Stimulated activated CD8-positive, alpha-beta memory T cell treated with anti-CD3 and anti-CD28 coated beads, Interleukin-2, amount 100 ng/mL, for 1 hour (primary cell): ENCODE measurements around the gene RAPGEF3.
A peak's percentile ranks its signal among the peaks of the same experiment; 100 is the strongest.

Experiments
- DNase-seq, 2 donors: peaks; one replicate each; pipeline ENCODE4 v3.0.0-alpha.2; 2020; ENCODE audit warnings: low read depth in 2 of 2

RAPGEF3 gene

DNA sequence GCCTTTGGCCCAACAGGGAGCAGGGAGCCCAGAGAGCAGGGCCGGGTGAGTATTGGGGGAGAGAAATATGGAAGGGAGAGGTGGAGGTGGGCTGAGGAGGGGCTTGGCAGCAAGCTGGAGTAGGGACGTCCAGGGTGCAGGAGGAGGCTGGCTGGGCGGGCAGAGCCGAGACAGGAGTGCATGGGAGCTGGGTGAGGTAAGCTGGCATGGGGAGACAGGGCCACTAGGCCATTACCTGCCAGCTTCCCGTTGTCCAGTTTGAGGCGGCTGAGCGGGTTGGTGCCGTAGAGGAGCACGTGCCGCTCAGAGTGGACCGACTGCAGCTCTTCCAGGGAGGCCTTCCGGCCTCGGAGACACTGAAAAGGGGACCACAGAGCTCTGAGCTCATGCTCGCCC lies 32.7 kb upstream of the RAPGEF3 start:
- DNase-seq, result no peak

DNA sequence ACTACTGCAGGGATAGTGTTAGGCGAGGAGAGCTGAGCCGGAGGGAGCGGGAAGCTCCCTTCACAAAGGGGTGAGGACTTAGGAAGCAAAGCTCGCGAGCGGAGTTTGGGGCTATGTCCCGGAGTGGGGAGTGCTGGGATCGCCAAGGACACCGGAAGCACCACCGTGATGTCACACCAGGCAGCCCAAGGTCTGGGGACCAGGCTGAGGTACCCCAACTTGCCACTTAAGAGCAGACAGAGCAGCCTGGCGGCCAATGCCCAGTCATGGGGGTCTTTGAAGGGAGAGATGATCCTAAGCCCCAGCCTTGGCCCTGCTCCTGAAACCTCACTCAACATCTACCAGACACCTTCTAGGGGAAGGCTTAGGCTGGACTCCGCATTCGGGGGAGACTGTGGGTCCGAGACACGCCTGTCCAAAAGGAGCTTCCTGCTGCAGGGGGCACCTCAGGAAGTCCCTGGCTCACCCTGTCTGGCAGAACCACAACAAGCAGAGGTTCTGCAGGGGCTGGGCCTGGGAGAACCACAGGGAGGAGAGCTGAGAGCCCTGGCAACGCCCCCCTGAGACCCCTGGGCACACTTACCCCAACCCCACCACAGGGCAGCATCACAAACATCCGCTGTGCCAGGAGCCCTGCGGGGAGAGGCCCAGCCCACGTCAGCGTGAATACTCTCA lies 32.1 kb upstream of the RAPGEF3 start:
- DNase-seq, result no peak

DNA sequence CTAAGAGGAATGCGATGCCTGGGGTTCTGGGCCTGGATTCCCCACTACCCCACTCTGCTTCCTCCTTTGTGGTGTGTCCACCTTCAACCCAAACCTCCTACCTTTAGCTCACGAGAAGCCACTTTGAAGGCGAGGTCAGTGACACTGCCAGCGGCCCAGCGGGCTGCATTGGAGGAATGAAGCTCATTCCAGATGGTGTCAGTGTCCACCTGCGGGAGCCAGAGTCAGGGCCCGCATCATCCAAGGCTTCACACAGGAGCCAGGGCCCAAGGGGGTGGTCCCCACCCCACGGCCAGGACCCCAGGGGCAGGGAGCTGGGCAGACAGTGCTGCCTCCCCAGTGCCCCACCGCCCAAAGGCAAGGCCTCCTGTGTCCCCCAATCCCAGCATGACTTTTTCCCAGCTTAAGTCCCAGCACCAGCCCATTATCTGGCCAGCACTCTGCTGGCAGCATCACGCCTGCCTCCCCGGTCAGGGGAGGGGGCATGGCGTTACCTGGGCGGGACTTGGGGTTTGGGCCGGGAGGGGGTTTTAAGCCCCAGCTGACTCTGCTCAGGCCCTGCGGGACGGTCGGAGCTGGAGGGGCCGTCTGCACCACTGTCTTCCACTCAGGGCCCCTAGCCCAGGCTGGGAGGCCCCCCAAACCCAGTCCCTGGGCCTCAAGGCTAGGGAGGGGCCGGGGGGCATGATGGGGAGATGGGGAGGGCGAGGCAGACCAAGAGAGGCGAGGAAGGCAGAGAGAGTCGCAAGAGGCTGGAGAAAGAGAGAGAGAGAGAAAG lies 31.2 kb upstream of the RAPGEF3 start:
- DNase-seq, result no peak

DNA sequence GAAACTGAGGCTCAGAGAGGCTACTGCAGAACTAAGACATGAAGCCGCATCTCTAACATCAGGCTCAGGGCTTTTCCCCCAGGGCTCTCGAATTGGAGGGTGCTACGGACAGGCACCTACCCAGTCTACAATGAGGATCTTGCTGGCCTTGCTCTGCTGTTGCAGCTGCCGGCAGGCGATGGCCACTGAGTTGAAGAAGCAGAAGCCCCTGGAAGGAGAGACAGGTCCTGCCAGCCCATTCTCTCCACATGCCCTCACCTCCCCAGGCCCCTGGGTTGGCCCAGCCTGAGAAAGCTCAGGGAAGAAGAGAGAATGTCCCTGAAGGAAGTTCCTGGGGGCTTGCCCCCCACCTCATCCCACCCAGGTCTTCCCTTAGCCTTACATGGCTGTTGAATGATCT lies 30.5 kb upstream of the RAPGEF3 start:
- DNase-seq, result no peak

DNA sequence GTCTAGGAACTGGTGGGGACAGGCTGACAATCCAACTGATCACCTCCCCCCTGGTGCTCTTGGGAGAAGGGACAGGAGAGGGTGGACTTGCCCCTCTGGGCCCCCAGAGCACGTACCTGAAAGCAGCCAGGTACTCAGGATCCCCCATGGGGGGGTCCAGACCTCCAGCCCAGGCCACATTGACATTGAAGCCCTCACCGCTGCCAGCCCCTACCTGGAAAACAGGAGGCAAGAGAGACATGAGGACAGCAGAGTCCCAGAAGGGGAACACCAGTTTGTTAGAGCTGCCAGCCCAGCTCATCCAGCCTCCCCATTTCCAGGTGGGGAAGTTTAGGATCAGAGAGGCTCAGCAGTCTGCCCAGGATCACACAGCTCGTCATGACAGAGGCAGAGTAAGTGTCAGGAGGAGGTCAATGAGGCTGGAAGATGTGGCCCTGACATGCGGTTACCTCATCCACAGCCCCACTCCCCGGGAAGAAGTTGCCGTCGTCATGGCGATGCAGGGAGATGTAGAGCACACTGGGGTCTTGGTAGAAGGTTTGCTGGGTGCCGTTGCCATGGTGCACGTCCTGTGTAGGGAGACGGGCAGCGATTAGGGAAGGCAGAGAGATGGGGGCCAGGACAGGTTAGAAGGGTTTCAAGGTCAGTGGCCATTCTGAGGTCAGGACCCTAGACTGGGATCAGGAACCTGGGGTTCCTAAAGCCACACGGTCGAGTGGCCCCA lies 29.1 kb upstream of the RAPGEF3 start:
- DNase-seq, result no peak

DNA sequence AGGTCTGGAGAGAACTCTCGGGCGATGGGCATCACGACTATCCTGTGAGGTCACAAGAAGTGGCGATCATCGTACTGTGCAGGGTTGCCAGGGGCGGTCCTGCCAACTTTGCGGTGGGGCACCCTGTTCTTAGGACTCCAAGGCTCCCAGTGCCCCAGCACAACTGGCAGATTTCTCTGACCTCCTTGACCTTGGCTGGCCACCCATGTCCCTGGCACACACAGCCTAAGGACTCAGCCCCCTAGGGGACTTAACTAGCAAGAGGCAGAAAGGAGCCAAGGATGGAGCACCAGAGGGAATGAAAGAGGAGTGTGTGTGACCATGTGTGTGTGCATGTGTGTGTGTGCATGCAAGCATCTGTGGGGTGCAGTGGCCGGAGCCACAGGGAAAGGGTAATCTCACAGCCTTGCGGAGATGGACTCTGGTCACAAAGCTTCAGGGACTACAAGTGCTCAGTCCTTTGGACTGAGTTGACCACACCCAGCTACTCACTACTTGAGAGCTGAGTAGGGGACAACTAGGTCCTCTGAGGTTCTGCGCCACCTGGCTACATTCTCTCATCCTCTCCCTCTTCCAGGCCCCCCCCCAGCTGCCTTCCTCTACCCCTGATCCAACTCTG lies 28.1 kb upstream of the RAPGEF3 start:
- DNase-seq, result no peak

DNA sequence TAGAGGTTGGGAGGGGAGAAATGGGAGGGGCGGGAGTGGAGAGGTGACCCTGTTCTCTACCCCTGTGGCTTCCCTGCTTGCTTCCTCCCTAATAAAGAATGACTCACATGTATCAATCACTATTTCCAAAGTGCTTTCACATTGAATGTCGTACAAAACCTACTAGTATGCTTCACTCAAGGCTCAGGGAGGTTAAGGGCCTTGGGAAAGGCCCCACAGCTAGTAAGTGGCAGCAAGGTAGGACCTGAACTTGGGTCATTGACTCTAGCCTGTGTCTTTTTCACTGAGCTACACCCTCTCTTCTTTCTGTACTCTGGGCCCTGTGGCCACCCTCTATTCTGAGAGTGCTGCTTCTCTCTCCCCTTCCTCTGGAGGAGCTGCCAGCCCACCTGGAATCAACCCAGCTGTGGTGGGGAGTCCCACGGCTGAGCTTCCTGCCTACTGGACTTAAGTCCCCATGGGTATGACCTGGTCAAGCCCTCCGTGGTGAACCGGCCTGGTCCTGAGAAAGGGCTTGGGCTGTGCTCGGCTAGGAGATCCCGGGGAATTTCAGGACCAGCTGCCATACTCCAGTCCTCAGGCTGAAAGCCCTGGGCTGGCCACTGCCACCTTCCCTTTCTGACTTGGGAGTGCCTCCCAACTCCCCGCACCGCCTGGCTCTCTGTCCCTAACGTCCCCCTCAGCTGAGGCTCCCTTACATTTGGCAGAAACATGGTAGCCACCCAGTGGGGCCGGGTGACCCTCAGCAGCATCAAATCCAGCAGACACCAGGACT lies 27.4 kb upstream of the RAPGEF3 start:
- DNase-seq, result no peak

DNA sequence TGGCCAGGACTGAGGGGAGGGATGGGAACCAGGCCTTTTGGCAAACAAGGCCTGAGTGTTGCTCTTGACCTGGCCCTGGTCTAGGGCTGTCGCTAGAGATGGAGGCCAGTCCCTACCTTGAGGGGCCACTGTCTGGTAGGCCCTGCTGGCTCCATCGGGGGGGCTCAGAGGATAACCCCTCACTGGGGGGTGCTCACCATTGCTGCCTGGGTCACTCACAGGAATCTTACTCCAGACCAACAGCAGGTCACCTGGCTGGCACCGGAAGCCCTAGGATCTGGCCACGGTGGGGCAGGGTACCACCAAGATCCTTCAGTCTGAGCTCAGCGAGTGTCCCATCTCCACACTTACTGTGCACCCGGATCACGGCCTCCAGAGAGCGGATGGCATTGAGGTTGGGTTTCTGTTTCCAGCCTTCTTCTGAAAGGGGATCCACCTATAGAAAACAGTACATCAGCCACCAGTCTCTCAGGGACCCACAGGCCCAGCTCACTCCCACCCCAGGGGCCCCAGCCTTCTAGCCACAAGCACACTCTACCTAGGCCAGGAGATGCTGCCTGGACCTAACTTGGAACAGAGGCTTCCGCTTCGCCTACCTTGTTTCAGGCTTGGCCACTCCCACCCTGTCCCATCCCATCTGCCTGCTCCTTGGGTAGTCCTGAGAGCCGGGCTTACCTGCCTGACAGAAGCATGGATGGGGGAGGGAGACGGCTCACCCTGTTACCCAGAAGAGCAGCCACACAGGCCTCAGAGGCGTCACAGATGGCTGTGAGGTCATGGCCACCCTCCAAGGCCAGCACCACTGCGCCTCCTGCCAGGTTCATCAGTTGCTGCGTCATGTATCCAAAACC lies 26.6 kb upstream of the RAPGEF3 start:
- DNase-seq, result no peak

DNA sequence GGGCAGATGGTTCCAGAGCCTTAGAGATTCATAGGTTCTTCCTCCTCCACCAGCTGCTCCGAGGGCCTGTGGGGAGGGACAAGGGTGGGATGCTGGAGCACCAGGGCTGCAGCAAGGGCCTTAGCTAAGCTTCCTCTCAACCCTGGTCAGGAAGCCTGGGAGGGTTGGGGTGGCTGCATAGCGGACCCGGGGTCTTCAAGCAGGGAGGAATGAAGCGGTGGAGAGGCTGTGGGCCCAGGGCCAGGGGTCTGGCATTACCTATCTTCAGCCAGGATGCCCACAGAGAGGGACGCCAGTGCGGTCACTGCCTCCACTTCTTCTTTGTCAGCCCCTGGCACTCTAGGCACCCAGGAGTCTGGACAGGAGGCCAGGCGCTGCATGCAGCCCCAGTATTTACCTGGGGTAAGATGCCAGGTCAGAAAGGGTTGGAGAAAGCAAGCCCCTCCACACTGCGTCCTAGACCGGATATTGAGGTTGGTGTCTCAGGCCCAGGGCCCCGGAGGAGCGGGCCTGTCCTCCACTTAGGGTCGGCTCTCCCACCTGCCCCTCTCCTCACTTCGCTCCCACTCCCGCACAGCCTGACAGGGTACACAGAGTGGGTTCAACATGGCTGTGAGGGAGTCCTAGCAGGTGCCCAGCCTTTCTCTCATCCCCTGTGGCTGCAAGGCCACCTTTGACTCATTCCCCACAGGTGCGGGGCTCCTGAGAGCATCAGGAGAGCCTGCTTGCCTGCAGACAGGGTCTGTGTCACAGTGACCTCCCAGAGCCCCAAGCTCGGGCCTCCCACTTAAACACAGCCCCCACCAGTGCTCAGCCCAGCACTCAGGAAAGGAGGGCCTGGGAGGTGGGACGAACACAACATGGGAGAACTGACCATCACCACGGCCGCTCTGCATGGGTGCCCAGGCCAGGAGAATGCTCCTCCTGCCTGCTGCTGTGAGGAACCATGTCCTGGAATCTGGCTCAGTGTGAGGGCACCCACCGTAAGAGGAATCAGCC lies 25.4 kb upstream of the RAPGEF3 start:
- no peak for DNase-seq

DNA sequence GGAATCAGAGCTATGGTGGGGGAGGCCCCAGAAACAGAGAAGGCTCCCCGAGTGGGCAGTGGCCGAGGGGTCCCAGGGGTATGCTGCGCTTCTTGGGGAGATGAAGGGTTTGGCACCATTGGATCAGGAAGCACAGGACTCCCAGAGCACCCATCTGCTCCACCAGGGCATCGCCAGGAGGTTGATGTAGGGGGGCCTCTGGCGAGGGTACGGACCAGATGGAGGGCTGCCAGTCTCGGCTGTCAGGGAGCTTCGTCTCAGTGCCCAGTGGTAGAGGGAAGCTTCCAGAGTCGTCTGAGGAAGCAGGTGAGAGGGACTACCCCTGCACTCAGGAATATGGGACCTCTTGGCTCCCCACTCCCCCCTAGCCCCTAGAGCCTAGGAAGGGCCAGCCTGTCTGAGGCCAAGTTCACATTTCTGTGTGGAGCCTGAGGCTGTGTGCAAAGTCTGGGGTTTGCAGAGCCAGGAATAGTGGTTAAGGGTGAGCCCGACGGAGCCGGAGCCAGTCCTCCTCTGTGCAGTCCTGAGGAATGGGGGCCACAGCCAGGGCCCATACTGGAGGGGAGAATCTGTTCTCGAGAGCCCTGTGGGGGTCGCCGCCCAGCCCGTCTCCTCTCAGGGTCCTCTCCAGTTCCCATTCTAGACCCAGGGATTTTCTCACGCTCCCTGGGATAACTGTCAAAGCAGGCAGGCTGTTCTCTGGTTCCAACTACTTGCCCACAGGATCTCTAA lies 24.5 kb upstream of the RAPGEF3 start:
- DNase-seq, result no peak

DNA sequence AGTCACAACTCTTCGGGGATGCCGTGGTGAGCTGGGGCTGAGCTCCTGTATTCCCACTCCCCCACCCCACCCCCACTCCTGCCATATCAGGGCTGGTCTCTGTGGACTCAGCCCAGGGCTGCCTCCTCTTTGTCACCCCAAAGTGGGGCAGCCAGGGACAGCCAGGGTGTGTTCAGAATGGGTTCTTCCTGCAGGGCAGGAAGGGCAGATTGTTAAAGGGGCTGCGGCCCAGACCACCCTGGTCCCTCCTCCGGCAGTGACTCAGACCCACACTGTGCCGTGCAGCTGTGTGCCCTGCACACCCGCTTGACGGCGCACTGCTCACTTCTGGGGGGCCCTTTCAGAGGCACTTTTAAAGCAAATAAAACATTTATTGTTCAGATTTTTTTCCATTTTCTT lies 23.7 kb upstream of the RAPGEF3 start:
- DNase-seq, result no peak

DNA sequence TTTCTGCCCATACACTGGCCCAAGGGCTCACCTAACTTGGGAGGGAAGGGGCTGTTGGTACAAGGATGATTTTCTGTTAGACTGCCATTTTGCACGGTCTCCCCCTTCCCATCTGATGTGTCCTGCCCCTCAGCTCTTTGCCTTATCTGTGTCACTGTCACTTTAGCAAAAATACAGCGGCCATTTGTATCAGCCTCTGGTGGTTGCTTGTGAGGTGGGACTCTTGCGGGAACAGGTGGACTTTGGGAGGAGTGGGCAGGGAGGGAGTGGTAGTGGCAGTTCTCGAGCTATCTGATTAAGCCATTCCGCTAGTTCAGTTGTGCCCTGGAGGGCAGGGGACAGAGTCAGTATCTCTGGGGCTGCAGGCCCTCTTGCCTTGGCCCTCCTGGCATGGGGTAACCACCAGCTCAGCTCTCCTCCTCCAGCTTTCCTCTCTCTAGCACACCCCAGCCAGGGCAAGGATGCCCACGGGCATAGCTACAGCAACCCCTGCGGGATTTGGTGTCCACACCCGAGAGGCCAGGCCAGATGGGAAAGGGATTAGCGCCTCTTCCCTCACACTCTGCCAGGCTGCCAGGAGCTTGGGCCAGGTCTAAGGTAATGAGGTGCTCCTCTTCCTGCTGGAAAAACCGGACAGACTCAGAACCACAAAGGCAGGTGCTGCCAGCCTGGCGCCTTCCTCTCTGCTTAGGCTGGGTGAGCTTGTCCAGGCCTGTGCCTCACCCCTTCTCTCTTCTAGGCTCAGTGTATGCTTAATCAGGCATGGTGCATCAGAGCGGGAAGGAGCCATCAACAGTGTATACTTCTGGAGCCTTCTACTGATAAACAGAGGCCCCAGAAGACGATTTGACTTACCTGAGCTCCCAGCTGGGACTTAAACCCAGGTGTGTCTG lies 23.0 kb upstream of the RAPGEF3 start:
- no peak for DNase-seq

DNA sequence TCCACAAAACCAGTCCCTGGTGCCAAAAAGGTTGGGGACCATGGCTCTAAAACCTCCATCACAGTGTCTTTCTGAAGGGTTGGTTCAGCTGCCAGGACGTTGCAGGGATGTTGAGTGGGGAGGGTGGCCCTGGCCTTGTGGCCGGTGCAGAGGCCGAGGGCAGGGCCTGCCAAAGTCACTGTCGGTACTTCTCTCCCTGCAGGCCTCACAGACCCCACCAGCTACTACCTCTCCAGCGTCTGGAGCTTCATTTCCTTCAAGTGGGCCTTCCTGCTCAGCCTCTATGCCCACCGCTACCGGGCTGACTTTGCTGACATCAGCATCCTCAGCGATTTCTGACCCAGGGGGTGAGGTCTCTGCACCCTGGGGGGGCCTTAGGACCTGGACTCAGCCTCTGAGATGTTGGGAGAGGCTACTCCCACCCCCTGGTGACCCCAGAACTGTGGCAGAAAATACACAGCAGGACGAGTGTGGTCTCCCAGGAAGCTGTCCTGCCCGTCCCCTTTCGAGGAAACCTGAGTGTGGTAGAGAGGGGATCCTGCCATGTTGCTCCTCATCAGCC lies 21.3 kb upstream of the RAPGEF3 start:
- no peak for DNase-seq

DNA sequence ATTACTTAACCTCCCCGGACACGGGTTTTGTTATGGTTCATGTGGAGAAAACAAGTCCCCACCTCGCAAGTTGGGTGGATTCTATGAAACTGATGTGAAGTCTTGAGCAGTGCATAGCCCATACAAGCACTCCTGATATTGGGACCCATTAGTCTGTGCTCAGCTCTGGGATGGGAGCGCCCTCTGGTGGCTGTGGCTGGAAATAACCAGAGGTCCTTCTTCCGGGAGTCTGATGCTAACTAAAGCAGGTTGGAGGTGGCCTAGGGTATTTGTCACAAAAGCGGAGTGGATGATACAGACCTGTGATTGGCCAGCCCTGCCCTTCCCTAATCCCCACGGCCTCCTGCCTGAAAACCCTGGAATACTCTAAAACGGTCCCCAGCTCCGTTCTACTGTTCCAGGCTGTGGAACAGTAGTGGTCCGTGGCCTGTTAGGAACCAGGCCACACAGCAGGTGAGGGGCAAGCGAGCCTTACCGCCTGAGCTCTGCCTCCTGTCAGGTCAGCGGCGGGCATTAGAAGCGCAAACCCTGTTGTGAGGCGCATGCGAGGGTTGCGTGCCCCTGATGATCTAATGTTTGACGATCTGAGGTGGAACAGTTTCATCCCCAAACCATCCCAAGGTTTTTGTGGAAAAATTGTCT lies 20.7 kb upstream of the RAPGEF3 start:
- peak; percentile 86 to 89 for DNase-seq

DNA sequence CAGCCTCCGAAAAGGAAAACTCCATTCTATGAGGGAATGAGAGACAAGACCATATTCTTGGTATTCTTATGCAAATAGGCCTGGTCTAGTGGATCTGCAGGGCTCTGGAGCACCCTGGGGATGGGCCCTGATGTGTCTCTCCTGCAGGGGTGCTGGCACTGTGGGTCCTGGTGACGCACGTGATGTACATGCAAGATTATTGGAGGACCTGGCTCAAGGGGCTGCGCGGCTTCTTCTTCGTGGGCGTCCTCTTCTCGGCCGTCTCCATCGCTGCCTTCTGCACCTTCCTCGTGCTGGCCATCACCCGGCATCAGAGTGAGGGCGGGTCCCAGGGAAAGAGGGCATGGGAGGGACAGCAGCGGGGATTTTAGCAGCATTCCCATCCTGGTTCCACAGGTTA lies 20.2 kb upstream of the RAPGEF3 start:
- DNase-seq, result no peak

DNA sequence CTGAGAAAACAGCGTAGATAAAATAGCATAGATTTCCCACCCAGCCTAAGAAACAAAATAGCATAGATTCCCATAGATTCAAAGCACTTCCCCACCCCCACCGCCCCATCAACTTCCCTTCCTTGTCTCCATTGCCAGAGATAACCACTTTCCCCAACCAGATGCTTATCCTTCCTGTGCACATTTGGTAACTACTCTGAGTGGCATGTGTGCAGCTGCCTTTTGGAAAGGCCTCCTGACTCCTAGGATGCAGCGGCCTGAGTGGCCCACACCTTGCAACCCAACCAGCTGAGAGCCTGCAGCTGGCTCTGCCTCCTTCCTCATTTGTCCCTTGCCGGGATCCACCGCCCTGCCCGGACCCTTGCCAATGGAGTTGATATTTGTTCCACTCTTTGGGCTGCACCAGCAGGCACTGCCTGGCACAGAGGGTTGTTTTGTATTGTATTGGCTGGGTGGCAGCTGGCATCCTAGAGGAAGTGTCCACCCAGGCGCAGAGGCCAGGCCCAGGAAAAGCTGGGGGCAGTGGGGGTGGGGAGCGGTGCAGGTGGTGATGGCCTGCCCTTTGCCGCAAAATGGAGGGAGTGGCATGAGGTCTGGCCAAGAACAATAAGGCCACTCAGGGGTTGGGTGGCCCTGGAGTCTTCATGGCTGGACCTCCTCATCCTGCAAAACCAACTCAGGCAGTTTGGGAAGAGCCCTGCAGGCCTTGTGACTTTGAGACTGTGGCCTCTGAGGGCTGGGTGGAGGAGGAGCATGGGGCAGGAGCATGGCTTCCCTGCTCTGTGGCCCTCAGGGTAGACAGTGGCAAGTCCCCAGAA lies 19.3 kb upstream of the RAPGEF3 start:
- DNase-seq, result no peak
